DOHH2 (cell line): ENCODE measurements around the gene SLFN12.
"Not testable (repeated sequence)": the region's sequence is repeated elsewhere in the genome, so short reads cannot be mapped to it uniquely, and the experiment has no call there.

Experiments used
- H3F3A ChIP-seq: fragments of 200-600 bp; sonication (generic), shearing (Covaris generic); 2 replicates; pipeline ENCODE4 v1.6.0; 2016; ENCODE audit warnings: antibody characterized with exemption, mild to moderate bottlenecking; ENCODE audit not compliant: control insufficient read depth, insufficient read depth
- H3K27ac ChIP-seq: fragments of 200-600 bp; sonication (generic); 2 replicates; pipeline ENCODE4 v1.5.1; 2014; ENCODE audit warnings: low read depth, mild to moderate bottlenecking, low read length, moderate library complexity
- H3K27me3 ChIP-seq: fragments of 200-600 bp; sonication (generic); 2 replicates; pipeline ENCODE4 v1.6.1; 2014; ENCODE audit warnings: mild to moderate bottlenecking, low read length, mixed read lengths; ENCODE audit not compliant: control insufficient read depth
- H3K36me3 ChIP-seq: fragments of 200-600 bp; sonication (generic); 2 replicates; pipeline ENCODE4 v1.6.1; 2014; ENCODE audit warnings: mild to moderate bottlenecking, low read length, moderate library complexity, mixed read lengths; ENCODE audit not compliant: control insufficient read depth
- H3K4me1 ChIP-seq: fragments of 200-600 bp; sonication (generic); 2 replicates; pipeline ENCODE4 v1.6.1; 2014; ENCODE audit warnings: mild to moderate bottlenecking, low read length, mixed read lengths; ENCODE audit not compliant: control insufficient read depth
- H3K4me2 ChIP-seq: fragments of 200-600 bp; sonication (generic); 2 replicates; pipeline ENCODE4 v1.6.0; 2014; ENCODE audit warnings: mild to moderate bottlenecking, low read length, moderate library complexity
- H3K4me3 ChIP-seq: fragments of 200-600 bp; sonication (generic); 2 replicates; pipeline ENCODE4 v1.5.1; 2014; ENCODE audit warnings: mild to moderate bottlenecking, low read length, mixed read lengths
- H3K79me2 ChIP-seq: fragments of 200-600 bp; sonication (generic); 2 replicates; pipeline ENCODE4 v1.6.1; 2014; ENCODE audit warnings: mild to moderate bottlenecking, low read length, mixed read lengths; ENCODE audit not compliant: control insufficient read depth
- H3K9me2 ChIP-seq: fragments of 200-600 bp; sonication (generic); replicated peaks from 2 replicates; pipeline ENCODE4 v1.6.1; 2014; ENCODE audit warnings: mild to moderate bottlenecking, low read length, mixed read lengths; ENCODE audit not compliant: control insufficient read depth
- H3K9me3 ChIP-seq: fragments of 200-600 bp; sonication (generic); 2 replicates; pipeline ENCODE4 v1.6.1; 2014; ENCODE audit warnings: antibody characterized with exemption, low read length, mixed read lengths; ENCODE audit not compliant: control insufficient read depth, insufficient read depth
- H4K20me1 ChIP-seq: fragments of 200-600 bp; sonication (generic); 2 replicates; pipeline ENCODE4 v1.6.0; 2014; ENCODE audit warnings: low read depth, mild to moderate bottlenecking, antibody characterized with exemption, low read length, moderate library complexity; ENCODE audit not compliant: control insufficient read depth, insufficient read depth
- CTCF ChIP-seq: fragments of 200-600 bp; sonication (generic); IDR thresholded peaks from one replicate; pipeline ENCODE4 v1.5.1; 2014; ENCODE audit warnings: antibody characterized with exemption, mild to moderate bottlenecking, low read depth, low read length; ENCODE audit not compliant: poor library complexity, severe bottlenecking
- EZH2phosphoT487 ChIP-seq: fragments of 200-600 bp; sonication (generic); IDR thresholded peaks from 2 replicates; pipeline ENCODE4 v1.6.1; 2017; ENCODE audit warnings: borderline replicate concordance, mild to moderate bottlenecking, antibody characterized with exemption, low read length, moderate library complexity, mixed read lengths

Gene SLFN12

GRCh38 chr17:35428229-35428628 is 4.1 kb downstream of the SLFN12 start:
- Histone ChIP-seq H3F3A (no peaks in the 10 kb centered on the region), H3K27ac (no peak overlapping the region), H3K9me2 (no peaks in the 10 kb centered on the region), H3K27me3 (peaks cover 30% of the 10 kb centered on the region), H3K79me2 (no peaks in the 10 kb centered on the region), H3K4me2 (no peak overlapping the region), H3K9me3 (no peaks in the 10 kb centered on the region), H3K4me3 (no peak overlapping the region), H3K4me1 (no peaks in the 10 kb centered on the region), H4K20me1 (no peaks in the 10 kb centered on the region), H3K36me3 (no peaks in the 10 kb centered on the region)
- no peak for TF ChIP-seq CTCF
- TF ChIP-seq EZH2phosphoT487, result no peak

- Histone ChIP-seq H3K4me3 (no peak overlapping the region), H3K9me3 (no peaks in the 10 kb centered on the region), H3K4me2 (no peak overlapping the region), H3K36me3 (no peaks in the 10 kb centered on the region), H3K79me2 (no peaks in the 10 kb centered on the region), H3K9me2 (no peaks in the 10 kb centered on the region), H4K20me1 (no peaks in the 10 kb centered on the region), H3K27ac (no peak overlapping the region), H3F3A (no peaks in the 10 kb centered on the region), H3K4me1 (no peaks in the 10 kb centered on the region), H3K27me3 (peaks cover 6% of the 10 kb centered on the region; the same call in 1 of the 2 replicates)
- TF ChIP-seq CTCF, result no peak
- no peak for TF ChIP-seq EZH2phosphoT487
These were observed 8.5 kb downstream of the SLFN12 start for GRCh38 chr17:35423761-35424160.

GRCh38 chr17:35421069-35421468 is 11.2 kb downstream of the SLFN12 start:
- H3K4me2 ChIP-seq, H3K4me3 ChIP-seq, H3K79me2 ChIP-seq, H3K9me2 ChIP-seq, H3K36me3 ChIP-seq, H3K27me3 ChIP-seq, H3K4me1 ChIP-seq, H3K27ac ChIP-seq, H4K20me1 ChIP-seq, H3K9me3 ChIP-seq, H3F3A ChIP-seq: not testable (repeated sequence)

- Histone ChIP-seq H3K27me3 (no peaks in the 10 kb centered on the region), H3K27ac (no peak overlapping the region), H3K79me2 (no peaks in the 10 kb centered on the region), H3K4me1 (no peaks in the 10 kb centered on the region), H3K4me3 (no peak overlapping the region), H3K36me3 (no peaks in the 10 kb centered on the region), H3K4me2 (no peak overlapping the region), H3K9me3 (no peaks in the 10 kb centered on the region), H3K9me2 (no peaks in the 10 kb centered on the region), H4K20me1 (no peaks in the 10 kb centered on the region), H3F3A (no peaks in the 10 kb centered on the region)
- TF ChIP-seq EZH2phosphoT487 (no peak), CTCF (no peak)
These were observed 15.6 kb downstream of the SLFN12 start for GRCh38 chr17:35416659-35417058.

GRCh38 chr17:35414707-35415106 is 17.6 kb downstream of the SLFN12 start:
- H3F3A ChIP-seq, H3K4me1 ChIP-seq, H3K9me2 ChIP-seq, H3K36me3 ChIP-seq, H4K20me1 ChIP-seq, H3K4me2 ChIP-seq, H3K27ac ChIP-seq, H3K27me3 ChIP-seq, H3K4me3 ChIP-seq, H3K9me3 ChIP-seq, H3K79me2 ChIP-seq: not testable (repeated sequence)
